ENCODE measurements around the gene OTC. TPM values are rescaled to one million over a fixed set of nuclear protein-coding genes. Genes with fewer than 3 reads are reported as not detected.
A peak's percentile ranks its signal among the peaks of the same experiment; 100 is the strongest.

The OTC gene
- total RNA-seq, 1 experiment from 2014 or later = not detected

- CTCF ChIA-PET = no interaction called here
- TF ChIP-seq ATF3 (IDR thresholded peaks at IDR 0.05) (no peak), REST (IDR thresholded peaks at IDR 0.05; ENCODE audit: low read depth) (no peak), EZH2 (IDR thresholded peaks at IDR 0.05) (no peak), POLR2AphosphoS5 (IDR thresholded peaks at IDR 0.05; ENCODE audit: low read depth, low read length) (no peak), SIN3A (IDR thresholded peaks at IDR 0.05; ENCODE audit: low read depth) (no peak), CBX3 (IDR thresholded peaks at IDR 0.05; ENCODE audit: low read depth) (no peak), EGR1 (IDR thresholded peaks at IDR 0.05; ENCODE audit: low read depth) (no peak), SRF (IDR thresholded peaks at IDR 0.05; ENCODE audit: low read depth) (no peak), ZNF274 (IDR thresholded peaks at IDR 0.05; ENCODE audit: low read depth, low read length) (no peak), CEBPB (IDR thresholded peaks at IDR 0.05; ENCODE audit: low read depth) (no peak), EZH2phosphoT487 (IDR thresholded peaks at IDR 0.05; ENCODE audit: borderline replicate concordance) (no peak), FOSL1 (IDR thresholded peaks at IDR 0.05; ENCODE audit: low read depth) (no peak)
- no peak overlapping the region for H3K27ac ChIP-seq (ENCODE audit: low read depth, low read length)
- H4K20me1 ChIP-seq (ENCODE audit: insufficient read depth) = no peaks in the 10 kb centered on the region
- RAD21 ChIA-PET (ENCODE audit: low non-redundant PET in 1 of 2, low total read pairs in 2 of 2, uncharacterized antibody in 2 of 2, unreplicated experiment in 2 of 2) = no interaction called here
- no peak overlapping the region for H2AFZ ChIP-seq (ENCODE audit: low read depth, low read length, poor library complexity, severe bottlenecking)
- BruUV-seq (replicated peaks) = no TSS peak
- H3K79me2 ChIP-seq (ENCODE audit: insufficient read depth, low read length) = no peaks in the 10 kb centered on the region
- intact Hi-C loops (cut with micrococcal nuclease) = no loop called here
- H3K4me1 ChIP-seq (ENCODE audit: control insufficient read depth in 1 of 2, insufficient read depth in 2 of 2, low read length in 2 of 2) = peaks cover 0 to 21% of the 10 kb centered on the region in 2 experiments; a peak in 2 of 4 replicates
- H3K4me2 ChIP-seq (ENCODE audit: low read length) = peak overlapping the region; percentile 54
- no peak for ATAC-seq
- H3K27me3 ChIP-seq (ENCODE audit: insufficient read depth, low read length) = no peaks in the 10 kb centered on the region
- no peaks in the 10 kb centered on the region for H3K9me2 ChIP-seq (ENCODE audit: insufficient read depth)
- POLR2A ChIA-PET = no interaction called here
- H3K4me3 ChIP-seq (replicated peaks in 1 of 2; ENCODE audit: low read depth in 1 of 2, low read length in 2 of 2) = no peak overlapping the region
- H3K9me3 ChIP-seq (ENCODE audit: control insufficient read depth in 1 of 2, insufficient read depth in 1 of 2, low read depth in 1 of 2, low read length in 2 of 2) = no peaks in the 10 kb centered on the region
- H3K36me3 ChIP-seq (ENCODE audit: control insufficient read depth in 1 of 2, insufficient read depth in 2 of 2, low read length in 2 of 2) = no peaks in the 10 kb centered on the region
- no peak for DNase-seq (ENCODE audit: low read depth, low spot score)
- no peak overlapping the region for H3K9ac ChIP-seq (ENCODE audit: low read length)
Measured at GRCh38 chrX:38313190-38313589, 39.2 kb upstream of the OTC start.

Measured in HCT116 (cell line).